GM23248 (cell line): ENCODE results near the gene PKN3.

Experiments used
- EZH2 ChIP-seq: fragments of 200-600 bp; sonication (generic); IDR thresholded peaks from 2 replicates; pipeline ENCODE4 v1.6.1; 2018; ENCODE audit warnings: antibody characterized with exemption, mild to moderate bottlenecking; ENCODE audit not compliant: insufficient read depth, poor library complexity, severe bottlenecking
- EZH2phosphoT487 ChIP-seq: fragments of 200-600 bp; sonication (generic); IDR thresholded peaks from 2 replicates; pipeline ENCODE4 v1.6.1; 2018; ENCODE audit warnings: antibody characterized with exemption, moderate library complexity, mild to moderate bottlenecking, low read depth; ENCODE audit not compliant: insufficient read depth

DNA sequence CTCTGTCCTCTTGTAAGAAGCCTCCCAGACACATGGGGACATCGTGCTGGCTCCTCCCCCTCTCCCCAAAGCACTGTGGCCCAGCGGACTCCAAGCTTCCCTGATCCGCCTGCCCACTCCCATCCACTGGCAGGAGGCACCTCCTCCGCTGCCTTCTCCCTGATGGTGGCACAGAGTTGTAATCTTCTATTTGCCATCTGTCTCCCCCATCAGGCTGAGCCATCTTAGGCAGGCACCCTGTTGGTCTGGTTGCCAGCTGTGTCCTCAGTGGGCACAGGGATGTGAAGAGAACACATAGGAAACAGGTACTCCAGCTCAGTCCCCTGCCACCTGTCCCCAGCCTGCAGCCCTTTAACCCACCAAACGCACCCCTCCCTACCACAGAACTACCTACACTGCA lies 27.0 kb downstream of the PKN3 start:
- TF ChIP-seq EZH2 (no peak), EZH2phosphoT487 (no peak)
